ENCODE results near the gene UBL4B. TPM values are rescaled to one million over a fixed set of nuclear protein-coding genes. Genes with fewer than 3 reads are reported as not detected.
A peak's percentile ranks its signal among the peaks of the same experiment; 100 is the strongest.
"Not testable (repeated sequence)": the region's sequence is repeated elsewhere in the genome, so short reads cannot be mapped to it uniquely, and the experiment has no call there.

UBL4B gene
- total RNA-seq, 1 donor from 2014 or later: not detected

DNA sequence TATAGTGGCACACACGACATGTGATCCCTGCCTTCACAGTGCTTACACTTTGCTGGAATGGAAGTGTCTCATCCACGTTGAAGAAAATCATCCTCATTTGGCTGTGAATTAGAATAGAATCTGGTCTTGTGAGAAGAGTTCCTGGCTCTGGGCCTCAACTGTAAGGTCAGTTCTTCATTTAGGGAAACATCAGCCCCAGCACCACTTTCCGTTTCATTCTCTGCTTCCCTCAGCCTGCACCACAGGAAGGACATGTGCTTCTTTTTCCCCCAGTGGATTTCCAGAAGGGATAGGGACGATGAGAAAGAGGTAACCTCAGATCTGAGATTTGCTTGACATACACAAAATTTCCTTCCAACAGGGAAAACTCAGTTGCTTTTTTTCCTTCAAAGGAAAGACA is 38.1 kb upstream of the UBL4B start:
- H3K4me1 Mint-ChIP-seq (ENCODE audit: low read depth): no peaks in the 10 kb centered on the region
- H3K27ac Mint-ChIP-seq: no peak overlapping the region
- H3K9me3 Mint-ChIP-seq: no peaks in the 10 kb centered on the region
- no peak overlapping the region for H3K4me3 Mint-ChIP-seq
- no peak for DNase-seq (ENCODE audit: low spot score)
- intact Hi-C loops (cut with micrococcal nuclease): no loop called here
- peaks cover 60% of the 10 kb centered on the region for H3K27me3 Mint-ChIP-seq (ENCODE audit: insufficient read depth)
- peaks cover 3% of the 10 kb centered on the region for H3K36me3 Mint-ChIP-seq (ENCODE audit: low read depth)

- Mint-ChIP-seq H3K9me3 (no peaks in the 10 kb centered on the region), H3K27ac (no peak overlapping the region), H3K4me3 (no peak overlapping the region), H3K4me1 (ENCODE audit: low read depth) (no peaks in the 10 kb centered on the region), H3K27me3 (ENCODE audit: insufficient read depth) (peaks cover 47% of the 10 kb centered on the region), H3K36me3 (ENCODE audit: low read depth) (no peaks in the 10 kb centered on the region)
- intact Hi-C loops (cut with micrococcal nuclease): no loop called here
- DNase-seq (ENCODE audit: low spot score): no peak
Measured at GRCh38 chr1:110076789-110077500, 35.3 kb upstream of the UBL4B start.

DNA sequence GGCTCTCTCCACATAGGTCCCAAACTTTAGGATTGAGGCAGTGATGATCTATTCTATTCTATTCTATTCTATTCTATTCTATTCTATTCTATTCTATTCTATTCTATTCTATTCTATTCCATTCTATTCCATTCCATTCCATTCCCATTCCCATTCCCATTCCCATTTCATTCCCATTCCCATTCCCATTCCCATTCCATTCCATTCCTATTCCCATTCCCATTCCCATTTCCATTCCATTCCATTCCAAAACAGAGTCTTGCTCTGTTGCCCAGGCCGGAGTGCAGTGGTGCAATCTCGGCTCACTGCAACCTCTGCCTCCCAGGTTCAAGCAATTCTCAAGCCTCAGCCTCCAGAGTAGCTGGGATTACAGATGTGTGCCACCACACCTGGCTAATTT is 32.2 kb upstream of the UBL4B start:
- Mint-ChIP-seq H3K4me1 (ENCODE audit: low read depth) (peaks cover 22% of the 10 kb centered on the region), H3K27me3 (ENCODE audit: insufficient read depth) (peaks cover 33% of the 10 kb centered on the region)
- H3K9me3 Mint-ChIP-seq; H3K4me3 Mint-ChIP-seq; H3K36me3 Mint-ChIP-seq (ENCODE audit: low read depth); DNase-seq (ENCODE audit: low spot score); H3K27ac Mint-ChIP-seq; intact Hi-C loops (cut with micrococcal nuclease): not testable (repeated sequence)

DNA sequence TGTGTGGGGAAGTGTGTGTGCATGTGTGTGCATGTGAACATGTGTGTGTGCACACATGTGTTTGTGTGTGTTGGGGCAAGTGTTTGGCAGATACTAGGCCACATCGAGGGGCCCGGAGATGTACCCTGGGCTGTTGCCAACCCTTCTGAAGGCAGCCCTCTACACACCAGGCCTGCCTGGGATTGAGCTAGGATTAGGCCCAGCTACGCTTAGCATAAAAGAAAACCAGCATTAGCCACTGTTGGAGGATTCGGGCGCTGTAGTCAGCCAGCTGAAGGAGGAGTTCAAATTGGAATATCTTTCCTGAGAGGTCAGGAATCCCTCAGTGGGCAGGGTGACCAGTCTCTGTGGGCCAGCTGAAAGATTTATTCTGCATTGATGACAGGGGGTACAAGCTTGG is 31.2 kb upstream of the UBL4B start:
- intact Hi-C loops (cut with micrococcal nuclease): no loop called here
- Mint-ChIP-seq H3K4me1 (ENCODE audit: low read depth) (peaks cover 30% of the 10 kb centered on the region), H3K9me3 (no peaks in the 10 kb centered on the region), H3K36me3 (ENCODE audit: low read depth) (no peaks in the 10 kb centered on the region), H3K4me3 (no peak overlapping the region), H3K27me3 (ENCODE audit: insufficient read depth) (peaks cover 32% of the 10 kb centered on the region), H3K27ac (no peak overlapping the region)
- no peak for DNase-seq (ENCODE audit: low spot score)

GRCh38 chr1:110082477-110082876 is 29.8 kb upstream of the UBL4B start:
- intact Hi-C loops (cut with micrococcal nuclease): no loop called here
- H3K9me3 Mint-ChIP-seq: no peaks in the 10 kb centered on the region
- H3K27ac Mint-ChIP-seq: no peak overlapping the region
- peaks cover 35% of the 10 kb centered on the region for H3K4me1 Mint-ChIP-seq (ENCODE audit: low read depth)
- no peaks in the 10 kb centered on the region for H3K36me3 Mint-ChIP-seq (ENCODE audit: low read depth)
- H3K27me3 Mint-ChIP-seq (ENCODE audit: insufficient read depth): peaks cover 43% of the 10 kb centered on the region
- no peak for DNase-seq (ENCODE audit: low spot score)
- H3K4me3 Mint-ChIP-seq: peak overlapping the region; percentile 21

DNA sequence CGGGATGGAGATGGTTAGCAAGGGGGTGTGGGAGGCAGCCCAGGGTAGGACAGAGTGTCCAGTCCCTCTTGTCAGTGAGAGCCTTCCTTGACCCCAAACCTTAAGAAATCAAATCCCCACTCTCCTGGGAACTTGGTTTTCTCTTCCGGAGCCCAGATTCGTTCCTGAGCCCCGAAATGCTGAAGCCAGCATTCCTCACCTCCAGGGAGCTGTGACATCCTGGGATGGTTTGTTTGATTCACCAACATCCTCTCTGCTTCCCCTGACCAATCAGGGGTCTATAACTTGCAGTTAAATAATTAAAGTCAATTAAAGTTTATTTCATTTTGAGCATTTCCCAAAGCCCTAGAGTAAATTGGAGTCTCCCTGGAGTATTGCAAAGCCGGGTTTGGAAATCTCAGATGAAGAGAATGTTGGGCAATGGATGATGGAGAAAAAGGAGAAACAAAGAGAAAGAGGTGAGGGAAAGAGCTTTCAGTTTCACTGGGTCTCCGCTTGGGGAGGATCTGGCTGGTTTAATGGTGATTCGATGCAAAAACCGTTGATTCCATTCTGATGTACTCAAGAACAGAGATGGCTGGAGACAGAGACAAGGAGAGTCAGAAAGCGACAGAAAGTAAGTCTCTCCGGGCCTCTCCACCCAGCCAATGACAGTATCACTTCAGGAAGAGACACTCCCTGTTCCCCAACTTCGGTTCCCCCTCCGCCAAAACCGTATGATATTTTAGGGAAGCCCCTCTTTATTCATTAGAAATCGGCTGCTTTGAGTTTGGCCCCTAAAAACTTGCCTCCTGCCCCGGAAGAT is 29.0 kb upstream of the UBL4B start:
- no peaks in the 10 kb centered on the region for H3K9me3 Mint-ChIP-seq
- no peak for DNase-seq (ENCODE audit: low spot score)
- H3K4me3 Mint-ChIP-seq: peak overlapping the region; percentile 84
- H3K27ac Mint-ChIP-seq: peak overlapping the region; percentile 71
- H3K36me3 Mint-ChIP-seq (ENCODE audit: low read depth): no peaks in the 10 kb centered on the region
- peaks cover 35% of the 10 kb centered on the region for H3K4me1 Mint-ChIP-seq (ENCODE audit: low read depth)
- peaks cover 46% of the 10 kb centered on the region for H3K27me3 Mint-ChIP-seq (ENCODE audit: insufficient read depth)
- intact Hi-C loops (cut with micrococcal nuclease): loop anchor here (1.0 kb wide), 1 partner anchor 14 kb away; no protein-coding TSS in a partner anchor

- no peak for DNase-seq (ENCODE audit: low spot score)
- Mint-ChIP-seq H3K27ac (peak overlapping the region; percentile 35), H3K9me3 (no peaks in the 10 kb centered on the region), H3K4me1 (ENCODE audit: low read depth) (peaks cover 35% of the 10 kb centered on the region), H3K4me3 (peak overlapping the region; percentile 84), H3K27me3 (ENCODE audit: insufficient read depth) (peaks cover 44% of the 10 kb centered on the region), H3K36me3 (ENCODE audit: low read depth) (no peaks in the 10 kb centered on the region)
- intact Hi-C loops (cut with micrococcal nuclease): loop anchor here (1.0 kb wide), 1 partner anchor 15 kb away; no protein-coding TSS in a partner anchor
Measured at GRCh38 chr1:110083866-110084226, 28.4 kb upstream of the UBL4B start.

- H3K9me3 Mint-ChIP-seq: no peaks in the 10 kb centered on the region
- H3K36me3 Mint-ChIP-seq (ENCODE audit: low read depth): no peaks in the 10 kb centered on the region
- H3K27me3 Mint-ChIP-seq (ENCODE audit: insufficient read depth): peaks cover 40% of the 10 kb centered on the region
- peak overlapping the region; percentile 84 for H3K4me3 Mint-ChIP-seq
- intact Hi-C loops (cut with micrococcal nuclease): loop anchor here (5.0 kb wide), 1 partner anchor 63 kb away; no protein-coding TSS in a partner anchor
- H3K4me1 Mint-ChIP-seq (ENCODE audit: low read depth): peaks cover 35% of the 10 kb centered on the region
- peak overlapping the region; percentile 35 for H3K27ac Mint-ChIP-seq
- peak; percentile 24 for DNase-seq (ENCODE audit: low spot score)
Measured at GRCh38 chr1:110084227-110085078, 27.8 kb upstream of the UBL4B start.

GRCh38 chr1:110085671-110086070 is 26.6 kb upstream of the UBL4B start:
- peaks cover 37% of the 10 kb centered on the region for H3K27me3 Mint-ChIP-seq (ENCODE audit: insufficient read depth)
- no peak overlapping the region for H3K27ac Mint-ChIP-seq
- H3K4me3 Mint-ChIP-seq: peak overlapping the region; percentile 11
- no peak for DNase-seq (ENCODE audit: low spot score)
- peaks cover 35% of the 10 kb centered on the region for H3K4me1 Mint-ChIP-seq (ENCODE audit: low read depth)
- intact Hi-C loops (cut with micrococcal nuclease): loop anchor here (5.0 kb wide), 1 partner anchor 62 kb away; no protein-coding TSS in a partner anchor
- no peaks in the 10 kb centered on the region for H3K9me3 Mint-ChIP-seq
- no peaks in the 10 kb centered on the region for H3K36me3 Mint-ChIP-seq (ENCODE audit: low read depth)

DNA sequence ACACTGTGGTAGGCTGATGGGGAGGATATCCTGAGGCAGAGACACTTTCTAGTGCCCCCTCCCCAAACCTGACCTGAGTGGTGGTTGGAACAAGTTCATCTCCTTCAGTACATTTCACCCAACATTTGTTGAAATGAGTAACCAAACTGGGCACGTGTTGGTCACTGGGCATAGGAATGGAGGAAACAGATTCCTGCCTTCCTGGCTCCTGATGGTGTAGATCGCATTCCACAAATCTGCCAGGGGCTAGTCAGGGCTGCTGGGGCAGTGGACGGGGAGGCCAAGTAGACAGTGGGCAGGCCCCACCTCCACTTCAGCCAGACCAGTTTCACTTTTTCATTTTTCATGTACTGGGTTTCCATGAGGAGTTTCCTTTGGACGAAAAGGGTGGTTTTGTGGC is 25.3 kb upstream of the UBL4B start:
- Mint-ChIP-seq H3K4me3 (no peak overlapping the region), H3K4me1 (ENCODE audit: low read depth) (peaks cover 35% of the 10 kb centered on the region), H3K27me3 (ENCODE audit: insufficient read depth) (peaks cover 44% of the 10 kb centered on the region), H3K27ac (no peak overlapping the region), H3K9me3 (no peaks in the 10 kb centered on the region), H3K36me3 (ENCODE audit: low read depth) (no peaks in the 10 kb centered on the region)
- intact Hi-C loops (cut with micrococcal nuclease): loop anchor here (5.0 kb wide), 1 partner anchor 60 kb away; no protein-coding TSS in a partner anchor
- DNase-seq (ENCODE audit: low spot score): no peak

DNA sequence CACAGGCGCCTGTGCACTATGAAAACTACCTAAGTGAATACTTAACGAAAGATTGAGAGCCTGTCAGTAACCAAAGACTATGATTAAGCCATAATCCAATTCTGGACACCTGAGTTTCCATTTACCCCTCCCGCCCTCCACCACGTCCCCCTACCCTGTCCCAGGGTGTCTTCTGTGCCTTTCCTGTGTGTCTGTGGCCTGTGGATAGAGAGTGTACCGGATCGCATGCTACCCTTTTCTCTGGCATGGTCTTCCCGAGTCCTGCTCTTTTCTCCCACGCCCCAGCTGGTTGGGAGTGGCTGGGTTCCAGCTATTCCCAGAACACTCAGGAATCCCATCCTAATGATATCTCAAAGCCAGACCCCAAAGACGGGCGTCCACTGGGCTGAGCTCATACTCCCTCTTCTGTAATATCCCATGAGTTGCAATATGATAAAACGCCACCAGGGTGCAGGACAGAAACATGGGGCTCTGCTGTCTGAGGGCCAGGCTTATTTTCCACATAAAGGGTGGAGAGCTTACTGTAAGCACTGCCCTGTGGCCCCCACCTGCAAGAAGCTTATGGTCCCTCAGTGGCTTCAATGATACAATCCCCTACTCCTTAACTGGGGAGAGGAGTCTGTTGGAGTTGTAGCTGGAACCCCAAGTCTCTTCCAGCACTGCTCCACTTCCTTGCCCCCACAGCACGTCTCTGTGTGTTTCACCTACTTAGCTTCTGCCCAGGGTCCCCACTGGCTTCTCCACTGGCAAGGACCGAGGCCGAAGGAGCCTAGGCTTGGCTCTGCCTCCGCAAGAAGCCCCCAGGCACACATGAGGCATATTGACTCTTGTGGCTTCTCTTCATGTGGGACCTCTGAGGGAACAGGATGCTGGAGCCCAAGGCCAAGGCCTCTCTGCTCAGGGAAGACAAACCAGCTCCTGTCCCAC is 24.2 kb upstream of the UBL4B start:
- Mint-ChIP-seq H3K36me3 (ENCODE audit: low read depth) (no peaks in the 10 kb centered on the region), H3K4me1 (ENCODE audit: low read depth) (peaks cover 26% of the 10 kb centered on the region), H3K27me3 (ENCODE audit: insufficient read depth) (peaks cover 51% of the 10 kb centered on the region), H3K4me3 (no peak overlapping the region), H3K9me3 (no peaks in the 10 kb centered on the region), H3K27ac (no peak overlapping the region)
- DNase-seq (ENCODE audit: low spot score): peak; percentile 27
- intact Hi-C loops (cut with micrococcal nuclease): loop anchor here (1.0 to 5.0 kb wide), 2 partner anchors 18 to 59 kb away; no protein-coding TSS in a partner anchor
